H1 (cell line): ENCODE data around the gene EVI2B. TPM values are rescaled to one million over a fixed set of nuclear protein-coding genes. Genes with fewer than 3 reads are reported as not detected.

Experiments used
- CTCF ChIA-PET: fragments of 300-600 bp; sonication (Branson Sonifier 250); formaldehyde crosslinking; loops from one replicate; lab custom pipeline; 2021; ENCODE audit not compliant: partially characterized antibody; lab: Charles Lee
- POLR2A ChIA-PET: fragments of 300-600 bp; sonication (Branson Sonifier 250); formaldehyde crosslinking; loops from one replicate; lab custom pipeline; 2021; ENCODE audit warnings: inconsistent platforms; ENCODE audit not compliant: partially characterized antibody; lab: Charles Lee
- DNase-seq, 2 experiments: peaks; one replicate each; pipeline versions ENCODE4 v3.0.0 to v3.0.0-alpha.2; 2010 to 2022; ENCODE audit warnings: low spot score in 2 of 2, low read depth in 1 of 2, mixed read lengths in 1 of 2
- FAIRE-seq: peaks from 2 replicates; lab custom pipeline; 2011; peaks lifted over from hg19 to GRCh38; lab: Jason Lieb, UNC
- H2AFZ ChIP-seq: 2 replicates; pipeline ENCODE4 v1.8.1; 2012; ENCODE audit warnings: low read length, inconsistent platforms
- H2AK5ac ChIP-seq: 2 replicates; pipeline ENCODE4 v1.6.1; 2013; ENCODE audit warnings: low read depth, low read length
- H2BK120ac ChIP-seq: replicated peaks from 2 replicates; pipeline ENCODE3; 2013; ENCODE audit warnings: low read depth, low read length, inconsistent platforms
- H2BK12ac ChIP-seq: 2 replicates; pipeline ENCODE4 v1.6.1; 2013; ENCODE audit warnings: low read depth, low read length
- H2BK15ac ChIP-seq: 2 replicates; pipeline ENCODE4 v1.6.1; 2013; ENCODE audit warnings: low read length
- H2BK20ac ChIP-seq: 2 replicates; pipeline ENCODE4 v1.6.1; 2013; ENCODE audit warnings: low read length
- H2BK5ac ChIP-seq: 2 replicates; pipeline ENCODE4 v1.6.1; 2013; ENCODE audit warnings: low read depth, low read length
- H3K14ac ChIP-seq: 2 replicates; pipeline ENCODE4 v1.6.1; 2013; ENCODE audit warnings: inconsistent platforms; ENCODE audit not compliant: insufficient read length
- H3K18ac ChIP-seq: 2 replicates; pipeline ENCODE4 v1.6.1; 2013; ENCODE audit warnings: low read length; ENCODE audit errors: extremely low read depth
- H3K23ac ChIP-seq: 2 replicates; pipeline ENCODE4 v1.6.1; 2013; ENCODE audit warnings: inconsistent platforms; ENCODE audit not compliant: insufficient read length
- H3K23me2 ChIP-seq: 2 replicates; pipeline ENCODE4 v1.6.1; 2013; ENCODE audit warnings: low read depth, low read length
- H3K27ac ChIP-seq: 2 replicates; pipeline ENCODE4 v1.6.1; 2011; ENCODE audit warnings: low read depth, low read length, inconsistent platforms
- H3K27me3 ChIP-seq, 4 experiments: replicated peaks in 1 of 4; 1 replicate in 1 of 4; 2 replicates in 3 of 4; pipeline versions ENCODE4 v1.6.1 to v1.8.1; 2011 to 2013; ENCODE audit warnings: low read length in 3 of 4, mild to moderate bottlenecking in 3 of 4, inconsistent platforms in 2 of 4, mixed read lengths in 2 of 4, moderate library complexity in 1 of 4; ENCODE audit not compliant: control insufficient read depth in 3 of 4, insufficient read depth in 3 of 4; ENCODE audit errors: extremely low read depth in 1 of 4
- H3K36me3 ChIP-seq, 4 experiments: 2 replicates each; pipeline versions ENCODE4 v1.6.1 to v1.8.1; 2011 to 2013; ENCODE audit warnings: mild to moderate bottlenecking in 4 of 4, low read length in 3 of 4, moderate library complexity in 2 of 4, control low read depth in 1 of 4, inconsistent platforms in 1 of 4; ENCODE audit not compliant: insufficient read depth in 4 of 4, control insufficient read depth in 2 of 4
- H3K4ac ChIP-seq: replicated peaks from 2 replicates; pipeline ENCODE3; 2013; ENCODE audit warnings: low read length, low read depth, mixed read lengths, inconsistent platforms; ENCODE audit not compliant: insufficient read length
- H3K4me1 ChIP-seq, 4 experiments: replicated peaks in 1 of 4; 1 replicate in 1 of 4; 2 replicates in 3 of 4; pipeline versions ENCODE4 v1.6.1 to v1.8.1; 2011 to 2013; ENCODE audit warnings: low read length in 3 of 4, inconsistent platforms in 2 of 4, mixed read lengths in 1 of 4; ENCODE audit not compliant: insufficient read depth in 4 of 4, control insufficient read depth in 3 of 4
- H3K4me2 ChIP-seq, 2 experiments: 2 replicates each; pipeline versions ENCODE4 v1.6.1 to v1.8.1; 2011 to 2013; ENCODE audit warnings: low read depth in 2 of 2, low read length in 2 of 2, control low read depth in 1 of 2, inconsistent platforms in 1 of 2, mild to moderate bottlenecking in 1 of 2; ENCODE audit not compliant: insufficient read depth in 1 of 2
- H3K4me3 ChIP-seq, 4 experiments: fragments of 200-600, 300-600 bp in 1 of 4; sonication (generic), shearing (Covaris generic), sonication (Bioruptor Twin) in 1 of 4; 2 replicates each; pipeline versions ENCODE4 v1.5.1 to v1.8.1; 2011 to 2016; ENCODE audit warnings: low read length in 4 of 4, low read depth in 3 of 4, control low read depth in 2 of 4, inconsistent platforms in 2 of 4, mild to moderate bottlenecking in 2 of 4, mixed read lengths in 1 of 4, moderate library complexity in 1 of 4; ENCODE audit not compliant: insufficient read depth in 2 of 4; ENCODE audit errors: extremely low read depth in 1 of 4
- H3K56ac ChIP-seq: replicated peaks from 2 replicates; pipeline ENCODE3; 2013; ENCODE audit warnings: low read depth, mild to moderate bottlenecking, mixed read lengths, low read length, inconsistent platforms; ENCODE audit not compliant: insufficient read length
- H3K79me1 ChIP-seq: 2 replicates; pipeline ENCODE4 v1.6.1; 2013; ENCODE audit warnings: low read depth, low read length, control low read depth
- H3K79me2 ChIP-seq, 2 experiments: 2 replicates each; pipeline versions ENCODE4 v1.6.1 to v1.8.1; 2012 to 2013; ENCODE audit warnings: low read length in 2 of 2, mild to moderate bottlenecking in 2 of 2, inconsistent platforms in 1 of 2; ENCODE audit not compliant: insufficient read depth in 2 of 2, control insufficient read depth in 1 of 2
- H3K9ac ChIP-seq, 4 experiments: replicated peaks in 1 of 4; 1 replicate in 1 of 4; 2 replicates in 3 of 4; pipeline versions ENCODE4 v1.6.1 to v1.8.1; 2011 to 2013; ENCODE audit warnings: low read depth in 3 of 4, low read length in 3 of 4, control low read depth in 2 of 4, mild to moderate bottlenecking in 2 of 4, moderate library complexity in 2 of 4, inconsistent platforms in 1 of 4; ENCODE audit errors: extremely low read depth in 1 of 4
- H3K9me3 ChIP-seq, 2 experiments: 2 replicates each; pipeline versions ENCODE4 v1.6.1 to v1.8.1; 2012 to 2013; ENCODE audit warnings: mild to moderate bottlenecking in 2 of 2, moderate library complexity in 2 of 2, control low read depth in 1 of 2, inconsistent platforms in 1 of 2, low read depth in 1 of 2, low read length in 1 of 2, mixed read lengths in 1 of 2; ENCODE audit not compliant: insufficient read depth in 2 of 2
- H4K20me1 ChIP-seq, 2 experiments: replicated peaks in 1 of 2; 2 replicates each; pipeline versions ENCODE3 to v1.8.1; 2011 to 2013; ENCODE audit warnings: inconsistent platforms in 2 of 2, low read length in 2 of 2, mild to moderate bottlenecking in 1 of 2; ENCODE audit not compliant: insufficient read depth in 2 of 2, control insufficient read depth in 1 of 2
- H4K5ac ChIP-seq: 2 replicates; pipeline ENCODE4 v1.6.1; 2013; ENCODE audit warnings: low read length, low read depth, mixed read lengths, inconsistent platforms; ENCODE audit not compliant: insufficient read length
- H4K8ac ChIP-seq: 2 replicates; pipeline ENCODE4 v1.8.0; 2013; ENCODE audit warnings: mild to moderate bottlenecking, moderate library complexity, low read length, inconsistent platforms; ENCODE audit not compliant: insufficient read depth; ENCODE audit errors: extremely low read depth
- H4K91ac ChIP-seq: replicated peaks from 2 replicates; pipeline ENCODE3; 2013; ENCODE audit warnings: low read length, mixed read lengths, inconsistent platforms; ENCODE audit not compliant: insufficient read length
- ASH2L ChIP-seq: fragments of 200-600, 300-600 bp; sonication (generic); IDR thresholded peaks from one replicate; pipeline ENCODE4 v1.7.1; 2017; ENCODE audit warnings: low read length
- BCL11A ChIP-seq, 2 experiments: IDR thresholded peaks; one replicate each; pipeline ENCODE4 v1.6.1; 2011; ENCODE audit warnings: low read depth in 2 of 2, low read length in 2 of 2, mild to moderate bottlenecking in 2 of 2
- CBX8 ChIP-seq: fragments of 300-800, 300-1000 bp; sonication (generic); IDR thresholded peaks from 2 replicates; pipeline ENCODE4 v1.7.1; 2016; ENCODE audit warnings: low read depth, low read length, borderline replicate concordance
- CEBPB ChIP-seq: IDR thresholded peaks from 2 replicates; pipeline ENCODE4 v1.6.1; 2012; ENCODE audit warnings: low read depth, low read length
- EP300 ChIP-seq, 2 experiments: IDR thresholded peaks; 1 replicate in 1 of 2; 2 replicates in 1 of 2; pipeline ENCODE4 v1.6.1; 2011 to 2012; ENCODE audit warnings: low read depth in 2 of 2, low read length in 2 of 2, mild to moderate bottlenecking in 2 of 2, borderline replicate concordance in 1 of 2, inconsistent platforms in 1 of 2, moderate library complexity in 1 of 2
- EZH2 ChIP-seq: fragments of 200-600 bp; sonication (generic); IDR thresholded peaks from 2 replicates; pipeline ENCODE4 v1.7.1; 2012; ENCODE audit warnings: low read depth, mild to moderate bottlenecking, moderate library complexity, low read length, inconsistent platforms; ENCODE audit not compliant: severe bottlenecking
- JUN ChIP-seq: IDR thresholded peaks from 2 replicates; pipeline ENCODE4 v1.6.1; 2011; ENCODE audit warnings: low read depth, mild to moderate bottlenecking, improper control_type of control experiment, low read length
- PHF8 ChIP-seq: fragments of 200-600 bp; sonication (generic); conservative IDR thresholded peaks from 2 replicates; pipeline ENCODE4 v1.7.1; 2012; ENCODE audit warnings: low read depth, mild to moderate bottlenecking, inconsistent platforms, low read length, moderate library complexity
- RXRA ChIP-seq: IDR thresholded peaks from 2 replicates; pipeline ENCODE4 v1.6.1; 2011; ENCODE audit warnings: low read depth, mild to moderate bottlenecking, low read length, moderate library complexity; ENCODE audit not compliant: insufficient read depth
- TAF7 ChIP-seq: optimal IDR thresholded peaks from 2 replicates; pipeline ENCODE3; 2011; ENCODE audit warnings: low read depth, mild to moderate bottlenecking, inconsistent platforms, low read length, moderate library complexity, borderline replicate concordance
- YY1 ChIP-seq: IDR thresholded peaks from 2 replicates; pipeline ENCODE4 v1.6.1; 2011; ENCODE audit warnings: low read depth, mild to moderate bottlenecking, low read length
- ZNF274 ChIP-seq: IDR thresholded peaks from 2 replicates; pipeline ENCODE4 v1.7.0; 2012; ENCODE audit warnings: low read length, borderline replicate concordance; ENCODE audit errors: extremely low read depth
- WGBS, 2 experiments: shearing (Covaris generic) in 1 of 2; methylation state at CpG; one replicate each; pipeline versions ENCODE4 v1.1.6 to v1.1.7; 2013 to 2015; ENCODE audit warnings: low lambda C conversion rate in 2 of 2, mixed read lengths in 2 of 2, inconsistent platforms in 1 of 2, low coverage in 1 of 2, missing lambda C conversion rate in 1 of 2; ENCODE audit not compliant: insufficient replicate concordance in 2 of 2, insufficient coverage in 1 of 2, insufficient read length in 1 of 2; ENCODE audit errors: extremely low coverage in 1 of 2, missing lambda C conversion rate in 1 of 2; 5-methylcytosine and 5-hydroxymethylcytosine counted together
- polyA plus RNA-seq, 7 experiments: library from polyadenylated mRNA; depleted of rRNA in 3 of 7; stranded (reverse) in 5 of 7; unstranded in 2 of 7; fragments of >200 nt in 5 of 7; fragments of 200-250 nt in 2 of 7; gene quantifications; 1 replicate in 5 of 7; 2 replicates in 1 of 7; 4 replicates in 1 of 7; pipeline versions ENCODE4 v1.2.1 to v1.2.3, GENCODE V29; 2011 to 2013; ENCODE audit warnings: missing spikeins in 2 of 7, mixed read lengths in 2 of 7
- total RNA-seq: library from RNA; stranded (reverse); fragmentation: NEBNext Ultra II Directional; extraction: Animal tissue kit (Norgen Biotek cat#: 25700); gene quantifications from 2 replicates; pipeline ENCODE4 v1.2.1, GENCODE V29; 2021

EVI2B gene
- total and polyA plus RNA-seq, 2 of the 8 experiments (the other 6 are each of a cell fraction or from before 2014, with no cell fraction given), result not detected

GRCh38 chr17:31274252-31274651 is 39.6 kb downstream of the EVI2B start:
- no peak overlapping the region for H2BK15ac ChIP-seq
- WGBS, 2 experiments, result 90% methylated on average over 2 of the region's 2 CpGs; no CpG with 5 or more reads in 1 of the 2 experiments
- TF ChIP-seq PHF8 (no peak), TAF7 (no peak), EZH2 (no peak), CEBPB (no peak), ASH2L (no peak), JUN (no peak), ZNF274 (no peak), BCL11A (IDR thresholded peaks at IDR 0.05; ENCODE audit: low read depth in 2 of 2, low read length in 2 of 2) (no peak), YY1 (no peak), RXRA (no peak), EP300 (IDR thresholded peaks at IDR 0.05; ENCODE audit: borderline replicate concordance in 1 of 2, low read depth in 2 of 2, low read length in 2 of 2) (no peak), CBX8 (no peak)

More at GRCh38 chr17:31274252-31274651, 39.6 kb downstream of the EVI2B start:
- no peak overlapping the region for H2AK5ac ChIP-seq
- no peaks in the 10 kb centered on the region for H3K9me3 ChIP-seq
- no peak overlapping the region for H4K5ac ChIP-seq
- H3K4me3 ChIP-seq, result no peak overlapping the region
- 0 out of 8 replicates have a peak, but pooled peaks cover 0 to 6% (median 1%) of the 10 kb centered on the region in 4 experiments for H3K36me3 ChIP-seq
- no peaks in the 10 kb centered on the region for H3K23me2 ChIP-seq
- H4K8ac ChIP-seq, result no peak overlapping the region
- no peak overlapping the region for H3K4ac ChIP-seq
- H2BK20ac ChIP-seq, result no peak overlapping the region
- H2BK120ac ChIP-seq, result no peak overlapping the region
- H3K18ac ChIP-seq, result no peak overlapping the region
- H3K79me2 ChIP-seq, result no peaks in the 10 kb centered on the region
- H4K91ac ChIP-seq, result no peak overlapping the region
- no peak overlapping the region for H3K14ac ChIP-seq
- H4K20me1 ChIP-seq, result no peaks in the 10 kb centered on the region
- H3K9ac ChIP-seq, result no peak overlapping the region
- no peaks in the 10 kb centered on the region for H3K27me3 ChIP-seq
- ChIA-PET CTCF (no interaction called here), POLR2A (no interaction called here)
- H3K4me2 ChIP-seq, result no peak overlapping the region
- DNase-seq, result no peak
- H2BK12ac ChIP-seq, result no peak overlapping the region
- FAIRE-seq, result no peak
- H2AFZ ChIP-seq, result no peak overlapping the region
- H3K56ac ChIP-seq, result no peak overlapping the region
- H3K23ac ChIP-seq, result no peak overlapping the region
- H3K27ac ChIP-seq, result no peak overlapping the region
- no peak overlapping the region for H2BK5ac ChIP-seq
- no peaks in the 10 kb centered on the region for H3K79me1 ChIP-seq
- H3K4me1 ChIP-seq, result peaks cover 0 to 5% (median 3%) of the 10 kb centered on the region in 4 experiments; a peak in 5 of 7 replicates
